ENCODE measurements around the gene KDM7A.

DNA sequence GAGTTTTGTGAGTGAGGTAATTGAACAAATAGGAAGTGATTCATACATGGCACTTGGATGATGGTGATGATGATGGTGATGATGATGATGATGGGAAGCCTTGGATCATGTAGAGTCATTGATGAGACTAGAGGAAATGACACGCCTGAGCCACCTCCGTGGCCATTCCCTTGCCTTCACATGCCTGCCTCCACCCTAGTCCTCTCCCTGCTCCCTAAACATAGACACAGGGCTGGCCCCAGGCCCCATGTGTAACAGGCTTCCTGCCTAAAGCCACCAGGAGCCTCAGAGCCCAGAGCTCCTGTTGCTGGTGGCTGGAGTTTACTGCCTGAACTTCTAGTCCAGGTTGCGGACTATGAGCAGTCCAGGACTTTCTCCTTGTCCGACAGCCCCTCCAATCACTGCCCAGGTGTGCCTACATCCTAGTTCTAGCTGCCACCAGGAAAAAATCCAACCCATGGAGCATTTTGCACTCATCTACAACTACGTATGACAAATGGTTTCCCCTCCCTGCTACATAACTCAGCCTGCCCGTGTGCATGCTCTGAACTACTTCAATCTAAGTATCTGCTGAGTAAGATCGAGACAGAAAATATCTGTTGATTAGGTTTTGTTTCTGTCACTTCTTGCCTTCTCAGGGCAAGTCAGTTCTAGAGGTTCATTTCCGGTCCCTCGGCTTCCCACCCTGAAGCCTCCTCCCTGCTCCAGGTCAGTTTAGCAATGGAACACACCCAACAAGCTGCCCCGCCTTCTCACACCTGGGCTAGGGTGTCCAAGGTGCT is 35.5 kb upstream of the KDM7A start:
- TF ChIP-seq, protein P1, sequence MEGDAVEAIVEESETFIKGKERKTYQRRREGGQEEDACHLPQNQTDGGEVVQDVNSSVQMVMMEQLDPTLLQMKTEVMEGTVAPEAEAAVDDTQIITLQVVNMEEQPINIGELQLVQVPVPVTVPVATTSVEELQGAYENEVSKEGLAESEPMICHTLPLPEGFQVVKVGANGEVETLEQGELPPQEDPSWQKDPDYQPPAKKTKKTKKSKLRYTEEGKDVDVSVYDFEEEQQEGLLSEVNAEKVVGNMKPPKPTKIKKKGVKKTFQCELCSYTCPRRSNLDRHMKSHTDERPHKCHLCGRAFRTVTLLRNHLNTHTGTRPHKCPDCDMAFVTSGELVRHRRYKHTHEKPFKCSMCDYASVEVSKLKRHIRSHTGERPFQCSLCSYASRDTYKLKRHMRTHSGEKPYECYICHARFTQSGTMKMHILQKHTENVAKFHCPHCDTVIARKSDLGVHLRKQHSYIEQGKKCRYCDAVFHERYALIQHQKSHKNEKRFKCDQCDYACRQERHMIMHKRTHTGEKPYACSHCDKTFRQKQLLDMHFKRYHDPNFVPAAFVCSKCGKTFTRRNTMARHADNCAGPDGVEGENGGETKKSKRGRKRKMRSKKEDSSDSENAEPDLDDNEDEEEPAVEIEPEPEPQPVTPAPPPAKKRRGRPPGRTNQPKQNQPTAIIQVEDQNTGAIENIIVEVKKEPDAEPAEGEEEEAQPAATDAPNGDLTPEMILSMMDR (IDR thresholded peaks at IDR 0.05), result no peak
- TF ChIP-seq POLR2A (IDR thresholded peaks at IDR 0.05) (no peak), EP300 (IDR thresholded peaks at IDR 0.05) (no peak)

Measured in tibial nerve (tissue), 4 donors.